ENCODE data around the gene ACBD6. TPM values are rescaled to one million over a fixed set of nuclear protein-coding genes. Genes with fewer than 3 reads are reported as not detected.

ACBD6 gene
- total and polyA plus RNA-seq, 2 of the 4 experiments (the other 2 are of a cell fraction), result 52.5 to 59.1 TPM

DNA sequence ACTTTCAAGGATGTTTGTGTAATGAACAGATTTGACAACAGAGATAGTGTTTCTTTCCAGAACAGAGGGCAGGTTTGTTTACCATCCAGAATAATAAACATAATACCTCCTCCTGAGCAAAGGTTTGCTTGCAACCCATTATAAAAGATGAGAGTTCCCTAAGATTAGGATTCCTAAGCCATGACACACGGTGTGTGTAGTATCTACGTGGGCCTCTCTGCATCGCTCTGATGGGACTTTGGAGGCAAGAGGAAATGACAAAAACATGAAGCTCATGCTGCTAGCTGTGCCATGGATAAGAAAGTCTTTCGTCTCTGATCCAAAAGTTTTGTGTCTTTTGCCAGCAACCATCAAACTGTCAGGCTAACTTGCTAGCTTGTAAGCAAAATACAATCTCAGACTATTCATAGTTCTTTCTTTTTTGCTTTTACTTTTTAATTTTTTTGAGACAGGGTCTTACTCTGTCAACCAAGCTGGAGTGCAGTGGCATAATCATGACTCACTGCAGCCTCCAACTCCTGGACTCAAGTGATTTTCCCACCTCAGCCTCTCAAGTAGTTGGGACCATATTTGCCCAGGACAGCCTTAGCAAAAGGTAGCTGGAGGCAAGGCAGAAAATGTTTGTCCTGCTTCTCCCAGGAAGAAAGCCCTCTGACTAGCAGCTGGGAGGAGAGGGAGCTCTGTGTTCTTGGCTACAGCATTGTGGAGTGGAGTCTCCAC, 191.2 kb downstream of the ACBD6 start:
- Histone ChIP-seq H4K5ac (ENCODE audit: low read depth, low read length) (no peak overlapping the region), H3K4me3 (ENCODE audit: insufficient read depth, low read depth, low read length) (no peak overlapping the region), H3K23ac (ENCODE audit: low read depth, low read length) (0 out of 2 replicates have a peak overlapping the region, but pooled peaks have one; percentile 14), H3K4me1 (ENCODE audit: control insufficient read depth, insufficient read depth, low read length) (peaks cover 7% of the 10 kb centered on the region), H2AK9ac (replicated peaks; ENCODE audit: low read depth, low read length, poor library complexity) (no peak overlapping the region), H3K9ac (ENCODE audit: low read depth, low read length) (no peak overlapping the region), H3K27me3 (ENCODE audit: control insufficient read depth, insufficient read depth, low read length) (no peaks in the 10 kb centered on the region), H2BK120ac (ENCODE audit: low read depth, low read length) (peak overlapping the region; percentile 31), H3K4ac (ENCODE audit: low read depth, low read length) (peak overlapping the region; percentile 44), H3K4me2 (ENCODE audit: low read depth, low read length) (no peak overlapping the region; the same call in 1 of the 2 replicates), H3K36me3 (ENCODE audit: control insufficient read depth, insufficient read depth, low read length) (peaks cover 3% of the 10 kb centered on the region; the same call in 1 of the 2 replicates), H2BK20ac (ENCODE audit: low read depth, low read length) (peak overlapping the region; percentile 8; the same call in 1 of the 2 replicates), H4K8ac (ENCODE audit: low read depth in 2 of 2, low read length in 2 of 2) (peak overlapping the region in 1 of 2 experiments; percentile 58; a peak in 2 of 4 replicates), H3K9me3 (ENCODE audit: control insufficient read depth, insufficient read depth, low read length) (no peaks in the 10 kb centered on the region), H3K79me1 (ENCODE audit: low read depth in 1 of 2, low read length in 2 of 2) (peaks cover 2 to 17% of the 10 kb centered on the region in 2 experiments; a peak in 2 of 4 replicates), H3K9me1 (ENCODE audit: insufficient read depth, low read length) (no peaks in the 10 kb centered on the region), H3K56ac (ENCODE audit: extremely low read depth, insufficient read depth, low read length) (no peak overlapping the region), H3K14ac (replicated peaks; ENCODE audit: low read depth, low read length) (peak overlapping the region; percentile 46; the same call in 1 of the 2 replicates), H3K18ac (ENCODE audit: low read depth, low read length) (no peak overlapping the region), H2BK5ac (ENCODE audit: low read depth, low read length, poor library complexity, severe bottlenecking) (peak overlapping the region; percentile 27), H4K20me1 (ENCODE audit: insufficient read depth, low read length) (peaks cover 7% of the 10 kb centered on the region; the same call in 1 of the 2 replicates), H4K91ac (ENCODE audit: insufficient read depth, low read depth, low read length) (peak overlapping the region; percentile 53; the same call in 1 of the 2 replicates), H3K27ac (ENCODE audit: insufficient read depth, low read length) (no peak overlapping the region), H2AFZ (replicated peaks; ENCODE audit: low read length, poor library complexity) (no peak overlapping the region), H2BK15ac (ENCODE audit: low read depth, low read length) (peak overlapping the region; percentile 24; the same call in 1 of the 3 replicates), H2AK5ac (ENCODE audit: low read depth, low read length) (peak overlapping the region; percentile 24)
- WGBS, 2 experiments (ENCODE audit: extremely low coverage in 2 of 2, insufficient read length in 1 of 2), result 14% methylated on average over 1 of the region's 4 CpGs; no CpG with 5 or more reads in 1 of the 2 experiments
- POLR2A ChIA-PET (ENCODE audit: unreplicated experiment), result no interaction called here
- no TSS peak for BruUV-seq (replicated peaks)
- dilution Hi-C loops (cut with HindIII; ENCODE audit: low sequenced_read_pairs, unreplicated experiment) (no loop called here), in situ Hi-C loops (cut with MboI; ENCODE audit: low sequenced_read_pairs) (no loop called here), intact Hi-C loops (cut with micrococcal nuclease) (no loop called here)
- peak; percentile 80 for DNase-seq
- ATAC-seq (ENCODE audit: low read depth), result peak; percentile 46; the same call in 1 of the 2 replicates
- CTCF ChIA-PET, result no interaction called here
- TF ChIP-seq RFX5 (IDR thresholded peaks at IDR 0.05; ENCODE audit: low read depth, low read length) (no peak), MAFK (IDR thresholded peaks at IDR 0.05; ENCODE audit: low read depth, low read length) (no peak), POLR2A (IDR thresholded peaks at IDR 0.05; ENCODE audit: low read depth, low read length) (no peak), RAD21 (IDR thresholded peaks at IDR 0.05; ENCODE audit: low read length) (no peak), FOS (IDR thresholded peaks at IDR 0.05; ENCODE audit: low read depth, low read length) (no peak), MXI1 (IDR thresholded peaks at IDR 0.05; ENCODE audit: borderline replicate concordance, low read depth, low read length) (no peak), BHLHE40 (IDR thresholded peaks at IDR 0.05; ENCODE audit: low read depth, low read length) (no peak), CHD1 (IDR thresholded peaks at IDR 0.05; ENCODE audit: low read depth, low read length) (no peak), CEBPB (IDR thresholded peaks at IDR 0.05; ENCODE audit: low read depth, low read length) (no peak), MAZ (IDR thresholded peaks at IDR 0.05; ENCODE audit: borderline replicate concordance, low read depth, low read length) (no peak), RCOR1 (IDR thresholded peaks at IDR 0.05; ENCODE audit: insufficient replicate concordance, low read length) (no peak), NFE2L2 (IDR thresholded peaks at IDR 0.05; ENCODE audit: low read depth, low read length) (no peak)
- TF ChIP-seq, protein P1, sequence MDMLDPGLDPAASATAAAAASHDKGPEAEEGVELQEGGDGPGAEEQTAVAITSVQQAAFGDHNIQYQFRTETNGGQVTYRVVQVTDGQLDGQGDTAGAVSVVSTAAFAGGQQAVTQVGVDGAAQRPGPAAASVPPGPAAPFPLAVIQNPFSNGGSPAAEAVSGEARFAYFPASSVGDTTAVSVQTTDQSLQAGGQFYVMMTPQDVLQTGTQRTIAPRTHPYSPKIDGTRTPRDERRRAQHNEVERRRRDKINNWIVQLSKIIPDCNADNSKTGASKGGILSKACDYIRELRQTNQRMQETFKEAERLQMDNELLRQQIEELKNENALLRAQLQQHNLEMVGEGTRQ (IDR thresholded peaks at IDR 0.05; ENCODE audit: low read depth, low read length), result no peak
- TF ChIP-seq, protein P2, sequence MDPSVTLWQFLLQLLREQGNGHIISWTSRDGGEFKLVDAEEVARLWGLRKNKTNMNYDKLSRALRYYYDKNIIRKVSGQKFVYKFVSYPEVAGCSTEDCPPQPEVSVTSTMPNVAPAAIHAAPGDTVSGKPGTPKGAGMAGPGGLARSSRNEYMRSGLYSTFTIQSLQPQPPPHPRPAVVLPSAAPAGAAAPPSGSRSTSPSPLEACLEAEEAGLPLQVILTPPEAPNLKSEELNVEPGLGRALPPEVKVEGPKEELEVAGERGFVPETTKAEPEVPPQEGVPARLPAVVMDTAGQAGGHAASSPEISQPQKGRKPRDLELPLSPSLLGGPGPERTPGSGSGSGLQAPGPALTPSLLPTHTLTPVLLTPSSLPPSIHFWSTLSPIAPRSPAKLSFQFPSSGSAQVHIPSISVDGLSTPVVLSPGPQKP (IDR thresholded peaks at IDR 0.05; ENCODE audit: borderline replicate concordance, low read depth, low read length), result no peak
- TF ChIP-seq, protein P3, sequence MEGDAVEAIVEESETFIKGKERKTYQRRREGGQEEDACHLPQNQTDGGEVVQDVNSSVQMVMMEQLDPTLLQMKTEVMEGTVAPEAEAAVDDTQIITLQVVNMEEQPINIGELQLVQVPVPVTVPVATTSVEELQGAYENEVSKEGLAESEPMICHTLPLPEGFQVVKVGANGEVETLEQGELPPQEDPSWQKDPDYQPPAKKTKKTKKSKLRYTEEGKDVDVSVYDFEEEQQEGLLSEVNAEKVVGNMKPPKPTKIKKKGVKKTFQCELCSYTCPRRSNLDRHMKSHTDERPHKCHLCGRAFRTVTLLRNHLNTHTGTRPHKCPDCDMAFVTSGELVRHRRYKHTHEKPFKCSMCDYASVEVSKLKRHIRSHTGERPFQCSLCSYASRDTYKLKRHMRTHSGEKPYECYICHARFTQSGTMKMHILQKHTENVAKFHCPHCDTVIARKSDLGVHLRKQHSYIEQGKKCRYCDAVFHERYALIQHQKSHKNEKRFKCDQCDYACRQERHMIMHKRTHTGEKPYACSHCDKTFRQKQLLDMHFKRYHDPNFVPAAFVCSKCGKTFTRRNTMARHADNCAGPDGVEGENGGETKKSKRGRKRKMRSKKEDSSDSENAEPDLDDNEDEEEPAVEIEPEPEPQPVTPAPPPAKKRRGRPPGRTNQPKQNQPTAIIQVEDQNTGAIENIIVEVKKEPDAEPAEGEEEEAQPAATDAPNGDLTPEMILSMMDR (conservative IDR thresholded peaks at IDR 0.05; ENCODE audit: low read depth, low read length), result no peak
